ENCODE data around the gene BICC1.

- no peak for TF ChIP-seq CTCF (IDR thresholded peaks at IDR 0.05)
- TF ChIP-seq POLR2A (IDR thresholded peaks at IDR 0.05): no peak
Observed at GRCh38 chr10:58508316-58508715, 4.4 kb upstream of the BICC1 start.
